H9 (cell line): ENCODE data around the gene AGR3. TPM values are rescaled to one million over a fixed set of nuclear protein-coding genes. Genes with fewer than 3 reads are reported as not detected.

Source experiments
- DNase-seq: peaks from one replicate; pipeline ENCODE4 v3.0.0-alpha.2; 2017
- H2AFZ ChIP-seq: one replicate; pipeline ENCODE4 v1.6.1; 2013; ENCODE audit warnings: mild to moderate bottlenecking, low read length, control low read depth, moderate library complexity
- H2AK5ac ChIP-seq: 2 replicates; pipeline ENCODE4 v1.6.1; 2013; ENCODE audit warnings: low read length, control low read depth, mixed read lengths; ENCODE audit not compliant: insufficient read length
- H2BK120ac ChIP-seq: one replicate; pipeline ENCODE4 v1.6.1; 2013; ENCODE audit warnings: low read depth, mild to moderate bottlenecking, low read length, control low read depth, inconsistent platforms; ENCODE audit not compliant: poor library complexity, severe bottlenecking
- H2BK12ac ChIP-seq: 2 replicates; pipeline ENCODE4 v1.6.1; 2013; ENCODE audit warnings: low read length, control low read depth, mixed read lengths, low read depth; ENCODE audit not compliant: insufficient read length
- H2BK15ac ChIP-seq: 2 replicates; pipeline ENCODE4 v1.6.1; 2013; ENCODE audit warnings: low read depth, low read length, control low read depth
- H2BK20ac ChIP-seq: one replicate; pipeline ENCODE4 v1.6.1; 2013; ENCODE audit warnings: low read depth, mild to moderate bottlenecking, low read length, control low read depth, inconsistent platforms; ENCODE audit not compliant: poor library complexity, severe bottlenecking
- H2BK5ac ChIP-seq: 2 replicates; pipeline ENCODE4 v1.6.1; 2013; ENCODE audit warnings: low read length, control low read depth, mixed read lengths; ENCODE audit not compliant: insufficient read length
- H3K14ac ChIP-seq: 2 replicates; pipeline ENCODE4 v1.6.1; 2013; ENCODE audit warnings: low read length, control low read depth; ENCODE audit not compliant: insufficient read depth
- H3K18ac ChIP-seq: 2 replicates; pipeline ENCODE4 v1.6.1; 2013; ENCODE audit warnings: low read depth, mild to moderate bottlenecking, mixed read lengths, low read length, control low read depth; ENCODE audit not compliant: insufficient read length
- H3K23ac ChIP-seq: 2 replicates; pipeline ENCODE4 v1.6.1; 2013; ENCODE audit warnings: low read length, control low read depth, mixed read lengths, low read depth; ENCODE audit not compliant: insufficient read length
- H3K23me2 ChIP-seq: 2 replicates; pipeline ENCODE4 v1.6.1; 2013; ENCODE audit warnings: low read depth, mild to moderate bottlenecking, mixed read lengths, low read length, control low read depth; ENCODE audit not compliant: insufficient read length, poor library complexity, severe bottlenecking
- H3K27ac ChIP-seq: 2 replicates; pipeline ENCODE4 v1.5.1; 2013; ENCODE audit warnings: low read length, control low read depth, mixed read lengths, low read depth; ENCODE audit not compliant: insufficient read length
- H3K27me3 ChIP-seq: 2 replicates; pipeline ENCODE4 v1.6.1; 2013; ENCODE audit warnings: low read length, control low read depth, inconsistent platforms; ENCODE audit not compliant: insufficient read depth
- H3K4ac ChIP-seq: 2 replicates; pipeline ENCODE4 v1.6.1; 2013; ENCODE audit warnings: low read depth, mild to moderate bottlenecking, control low read depth, inconsistent platforms, low read length, moderate library complexity
- H3K4me1 ChIP-seq: 2 replicates; pipeline ENCODE4 v1.6.1; 2013; ENCODE audit warnings: low read length, control low read depth, inconsistent platforms; ENCODE audit not compliant: insufficient read depth
- H3K4me2 ChIP-seq: 2 replicates; pipeline ENCODE4 v1.6.1; 2013; ENCODE audit warnings: low read length, control low read depth, mixed read lengths; ENCODE audit not compliant: insufficient read length, insufficient read depth
- H3K56ac ChIP-seq: 2 replicates; pipeline ENCODE4 v1.6.1; 2013; ENCODE audit warnings: low read depth, mild to moderate bottlenecking, mixed read lengths, low read length, control low read depth; ENCODE audit not compliant: insufficient read length
- H3K79me1 ChIP-seq: 2 replicates; pipeline ENCODE4 v1.6.1; 2013; ENCODE audit warnings: low read depth, mild to moderate bottlenecking, moderate library complexity, low read length, control low read depth, inconsistent platforms; ENCODE audit not compliant: insufficient read depth, poor library complexity, severe bottlenecking
- H3K79me2 ChIP-seq: 2 replicates; pipeline ENCODE4 v1.6.1; 2013; ENCODE audit warnings: low read length, control low read depth, inconsistent platforms; ENCODE audit not compliant: insufficient read depth
- H3K9ac ChIP-seq: 2 replicates; pipeline ENCODE4 v1.6.1; 2013; ENCODE audit warnings: low read length, control low read depth, mixed read lengths; ENCODE audit not compliant: insufficient read length; ENCODE audit errors: extremely low read depth
- H3K9me3 ChIP-seq: one replicate; pipeline ENCODE4 v1.6.1; 2013; ENCODE audit warnings: low read depth, low read length, inconsistent platforms; ENCODE audit not compliant: control insufficient read depth
- H3T11ph ChIP-seq: one replicate; pipeline ENCODE4 v1.6.1; 2013; ENCODE audit warnings: mild to moderate bottlenecking, low read length, control low read depth, inconsistent platforms
- H4K20me1 ChIP-seq: one replicate; pipeline ENCODE4 v1.6.1; 2013; ENCODE audit not compliant: control insufficient read depth, insufficient read length, insufficient read depth
- H4K5ac ChIP-seq: 2 replicates; pipeline ENCODE4 v1.6.1; 2013; ENCODE audit warnings: low read depth, mild to moderate bottlenecking, mixed read lengths, low read length, control low read depth; ENCODE audit not compliant: insufficient read length
- H4K8ac ChIP-seq: replicated peaks from 2 replicates; pipeline ENCODE4 v1.6.1; 2013; ENCODE audit warnings: low read length, control low read depth, mixed read lengths, low read depth; ENCODE audit not compliant: insufficient read length
- H4K91ac ChIP-seq: 2 replicates; pipeline ENCODE4 v1.6.1; 2013; ENCODE audit warnings: low read depth, mild to moderate bottlenecking, moderate library complexity, mixed read lengths, low read length, control low read depth; ENCODE audit not compliant: insufficient read length
- H3K27ac Mint-ChIP-seq, 3 experiments: 2 replicates in 2 of 3; 3 replicates in 1 of 3; pipeline ENCODE4 v1.8.0; 2020 to 2021; ENCODE audit warnings: mixed read lengths in 3 of 3, mild to moderate bottlenecking in 1 of 3, moderate library complexity in 1 of 3
- H3K27me3 Mint-ChIP-seq: 2 replicates; pipeline ENCODE4 v1.8.0; 2021; ENCODE audit warnings: low read depth, mild to moderate bottlenecking, moderate library complexity, mixed read lengths
- H3K36me3 Mint-ChIP-seq, 3 experiments: 2 replicates in 2 of 3; 3 replicates in 1 of 3; pipeline ENCODE4 v1.8.0; 2020 to 2021; ENCODE audit warnings: low read depth in 3 of 3, mixed read lengths in 3 of 3; ENCODE audit not compliant: insufficient read depth in 1 of 3
- H3K4me1 Mint-ChIP-seq, 2 experiments: 2 replicates each; pipeline ENCODE4 v1.8.0; 2020; ENCODE audit warnings: mixed read lengths in 2 of 2
- H3K4me3 Mint-ChIP-seq, 2 experiments: 2 replicates in 1 of 2; 3 replicates in 1 of 2; pipeline ENCODE4 v1.8.0; 2020 to 2021; ENCODE audit warnings: mild to moderate bottlenecking in 2 of 2, mixed read lengths in 2 of 2, moderate library complexity in 1 of 2
- H3K9me3 Mint-ChIP-seq, 2 experiments: 2 replicates in 1 of 2; 3 replicates in 1 of 2; pipeline ENCODE4 v1.8.0; 2020; ENCODE audit warnings: mild to moderate bottlenecking in 2 of 2, mixed read lengths in 2 of 2, moderate library complexity in 1 of 2
- WGBS: extraction: QIAGEN DNeasy Blood & Tissue Kit; methylation state at CpG from one replicate; pipeline ENCODE4 v1.1.7; 2013; ENCODE audit warnings: missing lambda C conversion rate, low lambda C conversion rate, mixed read lengths; ENCODE audit not compliant: insufficient read length; ENCODE audit errors: extremely low coverage; 5-methylcytosine and 5-hydroxymethylcytosine counted together
- total RNA-seq: library from RNA; stranded (reverse); gene quantifications from 2 replicates; pipeline ENCODE4 v1.2.1, GENCODE V29; 2021
- TF ChIP-seq, protein P1 (sequence below): fragments of 200-600 bp; sonication (generic); conservative IDR thresholded peaks from 3 replicates; pipeline ENCODE4 v1.8.0; 2021; ENCODE audit warnings: antibody characterized with exemption, mild to moderate bottlenecking

The AGR3 gene
- total RNA-seq, 1 experiment from 2014 or later, result not detected

DNA sequence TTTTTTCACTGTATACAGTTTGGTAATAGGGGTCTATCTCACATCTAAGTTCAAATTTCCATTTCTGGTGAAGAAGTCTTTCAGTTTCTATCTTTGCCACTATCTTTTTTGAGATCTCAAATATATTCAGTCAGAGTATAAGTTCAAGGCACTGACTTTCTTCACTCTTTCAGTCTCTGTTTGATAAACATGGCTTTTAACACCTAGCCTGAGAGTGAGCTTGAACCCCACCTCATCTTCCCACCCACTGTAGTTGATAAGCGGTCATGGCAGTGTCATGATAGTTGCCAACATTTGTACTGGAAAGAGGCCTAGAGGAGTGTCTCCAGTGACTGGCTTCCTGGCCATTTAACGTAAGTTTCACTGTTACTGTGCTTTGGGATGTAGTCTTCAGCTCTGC, 41.2 kb upstream of the AGR3 start:
- TF ChIP-seq, protein P1, sequence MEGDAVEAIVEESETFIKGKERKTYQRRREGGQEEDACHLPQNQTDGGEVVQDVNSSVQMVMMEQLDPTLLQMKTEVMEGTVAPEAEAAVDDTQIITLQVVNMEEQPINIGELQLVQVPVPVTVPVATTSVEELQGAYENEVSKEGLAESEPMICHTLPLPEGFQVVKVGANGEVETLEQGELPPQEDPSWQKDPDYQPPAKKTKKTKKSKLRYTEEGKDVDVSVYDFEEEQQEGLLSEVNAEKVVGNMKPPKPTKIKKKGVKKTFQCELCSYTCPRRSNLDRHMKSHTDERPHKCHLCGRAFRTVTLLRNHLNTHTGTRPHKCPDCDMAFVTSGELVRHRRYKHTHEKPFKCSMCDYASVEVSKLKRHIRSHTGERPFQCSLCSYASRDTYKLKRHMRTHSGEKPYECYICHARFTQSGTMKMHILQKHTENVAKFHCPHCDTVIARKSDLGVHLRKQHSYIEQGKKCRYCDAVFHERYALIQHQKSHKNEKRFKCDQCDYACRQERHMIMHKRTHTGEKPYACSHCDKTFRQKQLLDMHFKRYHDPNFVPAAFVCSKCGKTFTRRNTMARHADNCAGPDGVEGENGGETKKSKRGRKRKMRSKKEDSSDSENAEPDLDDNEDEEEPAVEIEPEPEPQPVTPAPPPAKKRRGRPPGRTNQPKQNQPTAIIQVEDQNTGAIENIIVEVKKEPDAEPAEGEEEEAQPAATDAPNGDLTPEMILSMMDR, result no peak
- Histone ChIP-seq H4K91ac (no peak overlapping the region), H3K18ac (no peak overlapping the region), H2AK5ac (no peak overlapping the region), H4K5ac (no peak overlapping the region), H3K4ac (no peak overlapping the region), H3K23ac (no peak overlapping the region), H2BK5ac (no peak overlapping the region), H2BK12ac (no peak overlapping the region), H3K56ac (no peak overlapping the region), H3K4me1 (no peaks in the 10 kb centered on the region), H3K23me2 (no peaks in the 10 kb centered on the region), H3K9me3 (no peaks in the 10 kb centered on the region), H3K79me1 (no peaks in the 10 kb centered on the region), H3K27ac (no peak overlapping the region), H2BK120ac (no peak overlapping the region), H3K27me3 (no peaks in the 10 kb centered on the region), H3K14ac (no peak overlapping the region), H2BK20ac (no peak overlapping the region), H4K20me1 (no peaks in the 10 kb centered on the region), H4K8ac (no peak overlapping the region), H3K4me2 (no peak overlapping the region), H3K79me2 (no peaks in the 10 kb centered on the region), H2BK15ac (no peak overlapping the region), H3K9ac (no peak overlapping the region), H2AFZ (no peak overlapping the region), H3T11ph (no peak overlapping the region)
- H3K27me3 Mint-ChIP-seq, result no peaks in the 10 kb centered on the region
- H3K4me3 Mint-ChIP-seq, result no peak overlapping the region
- H3K27ac Mint-ChIP-seq, result no peak overlapping the region
- peaks cover 3 to 6% of the 10 kb centered on the region in 2 experiments; a peak in 3 of 4 replicates for H3K4me1 Mint-ChIP-seq
- WGBS, result no CpG with 5 or more reads among the region's 2 CpGs
- H3K9me3 Mint-ChIP-seq, result no peaks in the 10 kb centered on the region
- H3K36me3 Mint-ChIP-seq, result no peaks in the 10 kb centered on the region
- no peak for DNase-seq
